Lower lobe of right lung (tissue), 2 donors: Measurements from ENCODE around the gene SLC66A1. TPM values are rescaled to one million over a fixed set of nuclear protein-coding genes. Genes with fewer than 3 reads are reported as not detected.
A peak's percentile ranks its signal among the peaks of the same experiment; 100 is the strongest.

Source experiments
- ATAC-seq, 2 donors: fragments of 200-7000 bp; cut with Tn5 transposase; one replicate each; pipeline ENCODE4 v1.9.1; 2020 to 2022; ENCODE audit warnings: mild to moderate bottlenecking in 2 of 2, moderate library complexity in 2 of 2
- DNase-seq: peaks from one replicate; pipeline ENCODE4 v3.0.0-alpha.2; 2020
- H3K27ac ChIP-seq: fragments of 200-600 bp; one replicate; pipeline ENCODE4 v1.8.0; 2022
- H3K27me3 ChIP-seq: fragments of 200-600 bp; one replicate; pipeline ENCODE4 v1.8.0; 2022; ENCODE audit warnings: low read depth
- H3K36me3 ChIP-seq: fragments of 200-600 bp; one replicate; pipeline ENCODE4 v1.8.0; 2022; ENCODE audit warnings: mild to moderate bottlenecking
- H3K4me1 ChIP-seq: fragments of 200-600 bp; one replicate; pipeline ENCODE4 v1.8.0; 2022
- H3K4me3 ChIP-seq: fragments of 200-600 bp; one replicate; pipeline ENCODE4 v1.8.0; 2022; ENCODE audit warnings: mild to moderate bottlenecking
- H3K9me3 ChIP-seq: fragments of 200-600 bp; one replicate; pipeline ENCODE4 v1.8.0; 2022
- intact Hi-C: fragments of 100-400 bp; cut with DNase I; formaldehyde crosslinking; loops from one replicate; pipeline ENCODE4 v1.11.0; 2022
- total RNA-seq: library from RNA; stranded (reverse); fragmentation: NEBNext Ultra II Directional; extraction: Animal tissue kit (Norgen Biotek cat#: 25700); gene quantifications from one replicate; pipeline ENCODE4 v1.2.1, GENCODE V29; 2021
- TF ChIP-seq, protein P1 (sequence below): fragments of 200-600 bp; IDR thresholded peaks from one replicate; pipeline ENCODE4 v1.8.0; 2022; ENCODE audit warnings: antibody characterized with exemption, mild to moderate bottlenecking
- donor health status: DM: no; HTN: yes; CAD: no; lungs with severe emphysema.

The SLC66A1 gene
- total RNA-seq, 1 donor from 2014 or later = 15.4 TPM

DNA sequence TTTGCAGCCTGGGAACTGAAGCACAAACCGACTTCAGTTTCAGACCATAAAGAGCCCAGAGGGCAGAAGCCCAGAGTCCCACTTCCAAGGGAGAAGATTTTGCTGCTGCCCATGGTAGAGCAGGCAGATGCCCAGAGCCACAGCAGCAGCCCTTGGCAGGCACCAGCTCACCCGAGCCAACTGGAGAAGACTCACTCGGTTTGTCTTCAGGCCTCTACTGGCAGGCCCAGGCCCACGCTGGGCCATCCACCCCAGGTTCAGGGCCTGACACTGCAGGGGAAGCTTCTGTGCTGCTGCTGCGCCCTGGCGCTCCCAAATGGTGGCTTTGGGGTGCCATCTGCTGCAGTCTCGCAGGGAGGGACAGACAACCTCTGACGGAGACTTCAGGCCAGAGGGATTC is 33.3 kb downstream of the SLC66A1 start:
- DNase-seq (no peak), ATAC-seq (no peak)
- no peak overlapping the region for H3K27ac ChIP-seq
- intact Hi-C loops = no loop called here
- H3K36me3 ChIP-seq = peaks cover 71% of the 10 kb centered on the region
- no peaks in the 10 kb centered on the region for H3K9me3 ChIP-seq
- H3K27me3 ChIP-seq = no peaks in the 10 kb centered on the region
- peaks cover 31% of the 10 kb centered on the region for H3K4me1 ChIP-seq
- no peak overlapping the region for H3K4me3 ChIP-seq
- TF ChIP-seq, protein P1, sequence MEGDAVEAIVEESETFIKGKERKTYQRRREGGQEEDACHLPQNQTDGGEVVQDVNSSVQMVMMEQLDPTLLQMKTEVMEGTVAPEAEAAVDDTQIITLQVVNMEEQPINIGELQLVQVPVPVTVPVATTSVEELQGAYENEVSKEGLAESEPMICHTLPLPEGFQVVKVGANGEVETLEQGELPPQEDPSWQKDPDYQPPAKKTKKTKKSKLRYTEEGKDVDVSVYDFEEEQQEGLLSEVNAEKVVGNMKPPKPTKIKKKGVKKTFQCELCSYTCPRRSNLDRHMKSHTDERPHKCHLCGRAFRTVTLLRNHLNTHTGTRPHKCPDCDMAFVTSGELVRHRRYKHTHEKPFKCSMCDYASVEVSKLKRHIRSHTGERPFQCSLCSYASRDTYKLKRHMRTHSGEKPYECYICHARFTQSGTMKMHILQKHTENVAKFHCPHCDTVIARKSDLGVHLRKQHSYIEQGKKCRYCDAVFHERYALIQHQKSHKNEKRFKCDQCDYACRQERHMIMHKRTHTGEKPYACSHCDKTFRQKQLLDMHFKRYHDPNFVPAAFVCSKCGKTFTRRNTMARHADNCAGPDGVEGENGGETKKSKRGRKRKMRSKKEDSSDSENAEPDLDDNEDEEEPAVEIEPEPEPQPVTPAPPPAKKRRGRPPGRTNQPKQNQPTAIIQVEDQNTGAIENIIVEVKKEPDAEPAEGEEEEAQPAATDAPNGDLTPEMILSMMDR = no peak

DNA sequence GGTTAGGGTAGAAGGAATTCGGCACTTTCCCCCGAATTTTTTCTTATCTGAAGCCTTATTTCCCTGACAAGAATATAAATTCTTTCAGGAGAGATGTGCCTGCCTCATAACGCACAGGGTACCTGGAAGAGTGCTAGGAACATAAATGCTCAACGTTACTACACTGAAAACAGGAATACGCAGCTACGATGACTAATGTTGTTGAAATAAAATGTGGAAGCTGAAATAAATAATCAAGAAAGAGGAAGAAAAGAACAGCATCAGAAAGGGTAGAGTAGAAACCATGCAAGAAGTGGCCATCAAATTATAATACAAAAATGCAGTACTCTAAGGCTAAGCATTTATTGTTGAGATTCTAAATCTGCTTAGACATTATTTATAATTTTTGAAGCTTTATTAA is 33.9 kb downstream of the SLC66A1 start:
- Histone ChIP-seq H3K36me3 (peaks cover 70% of the 10 kb centered on the region), H3K4me3 (no peak overlapping the region), H3K4me1 (peaks cover 31% of the 10 kb centered on the region), H3K27ac (no peak overlapping the region), H3K27me3 (no peaks in the 10 kb centered on the region), H3K9me3 (no peaks in the 10 kb centered on the region)
- TF ChIP-seq, protein P1 = no peak
- intact Hi-C loops = no loop called here
- no peak for DNase-seq
- no peak for ATAC-seq

- peak; percentile 19 to 35 for ATAC-seq
- peak overlapping the region; percentile 41 for H3K27ac ChIP-seq
- H3K27me3 ChIP-seq = no peaks in the 10 kb centered on the region
- TF ChIP-seq, protein P1 = no peak
- intact Hi-C loops = no loop called here
- H3K36me3 ChIP-seq = peaks cover 74% of the 10 kb centered on the region
- H3K4me3 ChIP-seq = no peak overlapping the region
- DNase-seq = no peak
- peaks cover 31% of the 10 kb centered on the region for H3K4me1 ChIP-seq
- H3K9me3 ChIP-seq = no peaks in the 10 kb centered on the region
These were observed 35.5 kb downstream of the SLC66A1 start for GRCh38 chr1:19347533-19348172.

GRCh38 chr1:19348441-19349198 is 36.5 kb downstream of the SLC66A1 start:
- peak overlapping the region; percentile 41 for H3K27ac ChIP-seq
- peaks cover 31% of the 10 kb centered on the region for H3K4me1 ChIP-seq
- H3K4me3 ChIP-seq = no peak overlapping the region
- DNase-seq (no peak), ATAC-seq (no peak)
- H3K27me3 ChIP-seq = no peaks in the 10 kb centered on the region
- peaks cover 73% of the 10 kb centered on the region for H3K36me3 ChIP-seq
- TF ChIP-seq, protein P1 = no peak
- H3K9me3 ChIP-seq = no peaks in the 10 kb centered on the region
- intact Hi-C loops = no loop called here

DNA sequence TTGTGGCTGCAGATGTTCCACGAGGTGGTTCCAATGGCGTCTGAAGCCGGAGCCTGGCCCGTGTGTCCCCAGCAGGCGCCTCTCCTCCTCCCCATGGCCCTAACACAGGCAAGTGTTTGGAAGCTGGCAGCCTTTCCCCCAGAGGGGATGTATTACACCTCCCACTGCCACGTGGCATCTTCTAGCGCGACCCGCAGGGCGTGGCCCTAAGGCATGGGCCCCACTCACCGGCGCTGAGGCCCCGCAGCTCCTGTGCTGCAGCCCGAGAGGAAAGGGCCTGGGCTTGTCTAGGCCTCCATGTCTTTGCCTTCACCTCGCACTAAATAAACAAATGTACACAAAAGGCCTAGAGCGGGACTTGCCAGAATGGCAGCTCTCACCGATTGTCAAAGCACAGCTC is 37.9 kb downstream of the SLC66A1 start:
- Histone ChIP-seq H3K4me3 (no peak overlapping the region), H3K27me3 (no peaks in the 10 kb centered on the region), H3K36me3 (peaks cover 73% of the 10 kb centered on the region), H3K9me3 (no peaks in the 10 kb centered on the region), H3K27ac (no peak overlapping the region), H3K4me1 (peaks cover 27% of the 10 kb centered on the region)
- TF ChIP-seq, protein P1 = no peak
- ATAC-seq = no peak
- intact Hi-C loops = no loop called here
- DNase-seq = no peak
